ENCODE results near the gene ARHGEF3. TPM values are rescaled to one million over a fixed set of nuclear protein-coding genes. Genes with fewer than 3 reads are reported as not detected.
"Not testable (repeated sequence)": the region's sequence is repeated elsewhere in the genome, so short reads cannot be mapped to it uniquely, and the experiment has no call there.

Gene ARHGEF3
- total and polyA plus RNA-seq, 2 experiments from 2014 or later: 41.7 to 63.8 TPM

DNA sequence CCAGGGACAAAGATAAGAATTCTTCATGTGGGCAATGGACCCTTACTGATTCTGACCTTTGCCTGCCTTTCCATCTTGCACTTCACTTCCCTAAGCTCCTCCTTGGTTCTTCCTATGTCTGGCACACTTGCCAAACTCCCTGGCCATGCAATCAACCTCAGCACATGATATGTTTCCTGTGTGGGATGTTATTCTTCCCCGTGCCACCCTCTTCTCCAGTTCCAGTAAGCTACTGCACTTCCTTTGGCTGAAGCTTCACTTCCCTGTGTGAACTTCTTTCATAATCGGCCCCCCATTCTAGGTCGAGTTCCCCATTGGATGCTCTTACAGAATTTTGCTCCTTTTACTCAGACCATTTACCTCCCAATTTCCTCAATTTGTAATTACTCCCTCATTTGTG, 108.0 kb downstream of the ARHGEF3 start:
- Histone ChIP-seq H3K4me2 (no peak overlapping the region), H2AFZ (no peak overlapping the region), H3K27ac (no peak overlapping the region), H3K9me3 (ENCODE audit: low read depth) (no peaks in the 10 kb centered on the region), H3K27me3 (no peaks in the 10 kb centered on the region), H3K4me3 (no peak overlapping the region), H4K20me1 (ENCODE audit: insufficient read depth, poor library complexity, severe bottlenecking) (no peaks in the 10 kb centered on the region), H3K9me2 (replicated peaks; ENCODE audit: insufficient read depth) (no peaks in the 10 kb centered on the region), H3K36me3 (replicated peaks; ENCODE audit: insufficient read depth, low read depth) (no peaks in the 10 kb centered on the region), H3K79me2 (no peaks in the 10 kb centered on the region), H3K4me1 (ENCODE audit: insufficient read depth) (no peaks in the 10 kb centered on the region)
- 81% methylated on average over 3 of the region's 3 CpGs for WGBS (ENCODE audit: low lambda C conversion rate, missing lambda C conversion rate)
- TF ChIP-seq EZH2 (IDR thresholded peaks at IDR 0.05; ENCODE audit: borderline replicate concordance) (no peak), EZH2phosphoT487 (IDR thresholded peaks at IDR 0.05; ENCODE audit: low read depth, severe bottlenecking, unreplicated experiment) (no peak)
- TF ChIP-seq, protein P1, sequence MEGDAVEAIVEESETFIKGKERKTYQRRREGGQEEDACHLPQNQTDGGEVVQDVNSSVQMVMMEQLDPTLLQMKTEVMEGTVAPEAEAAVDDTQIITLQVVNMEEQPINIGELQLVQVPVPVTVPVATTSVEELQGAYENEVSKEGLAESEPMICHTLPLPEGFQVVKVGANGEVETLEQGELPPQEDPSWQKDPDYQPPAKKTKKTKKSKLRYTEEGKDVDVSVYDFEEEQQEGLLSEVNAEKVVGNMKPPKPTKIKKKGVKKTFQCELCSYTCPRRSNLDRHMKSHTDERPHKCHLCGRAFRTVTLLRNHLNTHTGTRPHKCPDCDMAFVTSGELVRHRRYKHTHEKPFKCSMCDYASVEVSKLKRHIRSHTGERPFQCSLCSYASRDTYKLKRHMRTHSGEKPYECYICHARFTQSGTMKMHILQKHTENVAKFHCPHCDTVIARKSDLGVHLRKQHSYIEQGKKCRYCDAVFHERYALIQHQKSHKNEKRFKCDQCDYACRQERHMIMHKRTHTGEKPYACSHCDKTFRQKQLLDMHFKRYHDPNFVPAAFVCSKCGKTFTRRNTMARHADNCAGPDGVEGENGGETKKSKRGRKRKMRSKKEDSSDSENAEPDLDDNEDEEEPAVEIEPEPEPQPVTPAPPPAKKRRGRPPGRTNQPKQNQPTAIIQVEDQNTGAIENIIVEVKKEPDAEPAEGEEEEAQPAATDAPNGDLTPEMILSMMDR (IDR thresholded peaks at IDR 0.05; ENCODE audit: poor library complexity): no peak
- no peak for DNase-seq (ENCODE audit: low spot score)

DNA sequence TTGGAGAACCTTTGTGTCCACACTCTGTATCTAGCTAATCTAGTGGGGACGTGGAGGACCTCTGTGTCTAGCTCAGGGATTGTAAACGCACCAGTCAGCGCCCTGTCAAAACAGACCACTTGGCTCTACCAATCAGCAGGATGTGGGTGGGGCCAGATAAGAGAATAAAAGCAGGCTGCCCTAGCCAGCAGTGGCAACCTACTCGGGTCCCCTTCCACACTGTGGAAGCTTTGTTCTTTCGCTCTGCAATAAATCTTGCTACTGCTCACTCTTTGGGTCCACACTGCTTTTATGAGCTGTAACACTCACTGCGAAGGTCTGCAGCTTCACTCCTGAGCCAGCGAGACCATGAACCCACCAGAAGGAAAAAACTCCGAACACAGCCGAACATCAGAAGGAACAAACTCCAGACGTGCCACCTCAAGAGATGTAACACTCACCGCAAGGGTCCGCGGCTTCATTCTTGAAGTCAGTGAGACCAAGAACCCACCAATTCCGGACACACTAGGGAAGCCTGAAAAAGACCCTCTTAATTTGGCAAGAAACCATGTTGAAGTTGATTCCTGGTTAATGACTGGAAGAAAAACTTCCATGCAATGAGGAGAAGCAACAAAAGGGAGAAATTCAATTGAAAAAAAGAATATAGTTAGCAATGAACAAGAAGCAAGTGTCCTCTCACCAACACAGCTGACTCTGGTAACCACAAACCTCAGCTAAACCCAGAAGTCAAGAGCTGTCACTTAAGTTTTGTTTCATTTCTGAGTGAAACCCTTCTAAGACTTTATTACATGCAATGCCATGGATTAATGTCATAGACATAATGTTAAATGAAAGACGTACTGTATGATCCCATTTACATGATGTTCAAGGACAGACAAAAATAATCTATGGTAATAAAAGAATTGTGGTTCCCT, 109.0 kb downstream of the ARHGEF3 start:
- H3K27me3 ChIP-seq; H3K9me3 ChIP-seq (ENCODE audit: low read depth); H3K36me3 ChIP-seq (replicated peaks; ENCODE audit: insufficient read depth, low read depth); H3K4me3 ChIP-seq; H3K27ac ChIP-seq; H3K4me2 ChIP-seq; H3K4me1 ChIP-seq (ENCODE audit: insufficient read depth); H3K9me2 ChIP-seq (replicated peaks; ENCODE audit: insufficient read depth); H2AFZ ChIP-seq; H3K79me2 ChIP-seq; H4K20me1 ChIP-seq (ENCODE audit: insufficient read depth, poor library complexity, severe bottlenecking); DNase-seq (ENCODE audit: low spot score): not testable (repeated sequence)
- 86% methylated on average over 15 of the region's 15 CpGs for WGBS (ENCODE audit: low lambda C conversion rate, missing lambda C conversion rate)

DNA sequence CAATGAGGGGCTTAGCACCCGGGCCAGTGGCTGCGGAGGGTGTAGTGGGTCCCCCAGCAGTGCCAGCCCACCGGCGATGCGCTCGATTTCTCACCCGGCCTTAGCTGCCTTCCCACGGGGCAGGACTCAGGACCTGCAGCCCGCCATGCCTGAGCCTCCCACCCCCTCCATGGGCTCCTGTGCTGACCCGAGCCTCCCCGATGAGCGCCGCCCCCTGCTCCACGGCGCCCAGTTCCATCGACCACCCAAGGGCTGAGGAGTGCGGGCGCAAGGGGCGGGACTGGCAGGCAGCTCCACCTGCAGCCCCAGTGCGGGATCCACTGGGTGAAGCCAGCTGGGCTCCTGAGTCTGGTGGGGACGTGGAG, 109.8 kb downstream of the ARHGEF3 start:
- not testable (repeated sequence) for H3K27me3 ChIP-seq; H2AFZ ChIP-seq; H3K27ac ChIP-seq; H3K9me3 ChIP-seq (ENCODE audit: low read depth); H3K79me2 ChIP-seq; H3K4me1 ChIP-seq (ENCODE audit: insufficient read depth); H3K4me2 ChIP-seq; H4K20me1 ChIP-seq (ENCODE audit: insufficient read depth, poor library complexity, severe bottlenecking); H3K4me3 ChIP-seq; DNase-seq (ENCODE audit: low spot score); H3K9me2 ChIP-seq (replicated peaks; ENCODE audit: insufficient read depth); H3K36me3 ChIP-seq (replicated peaks; ENCODE audit: insufficient read depth, low read depth)
- 98% methylated on average over 7 of the region's 21 CpGs for WGBS (ENCODE audit: low lambda C conversion rate, missing lambda C conversion rate)

DNA sequence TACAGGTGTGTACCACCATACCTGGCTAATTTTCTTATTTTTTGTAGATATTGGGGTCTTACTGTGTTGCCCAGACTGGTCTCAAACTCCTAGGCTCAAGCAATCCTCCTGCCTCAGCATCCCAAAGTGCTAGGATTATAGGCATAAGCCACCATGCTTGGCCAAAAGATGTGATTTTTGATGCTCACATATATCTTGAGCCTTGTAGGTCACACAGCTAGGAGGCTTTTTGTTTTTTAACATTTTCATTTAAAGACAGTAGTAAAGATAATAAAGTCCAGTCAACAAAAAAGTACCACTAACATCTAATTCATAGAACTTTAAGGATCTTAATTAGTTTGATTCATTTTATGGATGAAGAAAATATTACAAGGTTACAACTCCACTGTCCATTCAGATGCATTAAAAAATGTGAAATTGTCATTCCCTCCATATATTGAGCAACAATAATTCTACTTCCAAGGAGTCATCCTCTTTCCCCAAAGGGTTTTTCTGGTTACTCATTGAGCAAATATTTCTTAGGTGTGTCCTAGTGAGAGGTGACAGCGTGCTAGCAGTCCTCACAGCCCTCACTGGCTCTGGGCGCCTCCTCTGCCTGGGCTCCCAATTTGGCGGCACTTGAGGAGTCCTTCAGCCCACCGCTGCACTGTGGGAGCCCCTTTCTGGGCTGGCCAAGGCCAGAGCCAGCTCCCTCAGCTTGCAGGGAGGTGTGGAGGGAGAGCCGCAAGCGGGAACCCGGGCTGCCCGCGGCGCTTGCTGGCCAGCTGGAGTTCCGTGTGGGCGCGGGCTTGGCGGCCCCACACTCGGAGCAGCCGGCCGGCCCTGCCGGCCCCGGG, 110.4 kb downstream of the ARHGEF3 start:
- H3K9me2 ChIP-seq (replicated peaks; ENCODE audit: insufficient read depth): no peaks in the 10 kb centered on the region
- no peak overlapping the region for H3K4me3 ChIP-seq
- TF ChIP-seq EZH2 (IDR thresholded peaks at IDR 0.05; ENCODE audit: borderline replicate concordance) (no peak), EZH2phosphoT487 (IDR thresholded peaks at IDR 0.05; ENCODE audit: low read depth, severe bottlenecking, unreplicated experiment) (no peak)
- TF ChIP-seq, protein P1 (IDR thresholded peaks at IDR 0.05; ENCODE audit: poor library complexity): no peak
- WGBS (ENCODE audit: low lambda C conversion rate, missing lambda C conversion rate): 97% methylated on average over 13 of the region's 19 CpGs
- no peak for DNase-seq (ENCODE audit: low spot score)
- no peak overlapping the region for H3K4me2 ChIP-seq
- H3K9me3 ChIP-seq (ENCODE audit: low read depth): no peaks in the 10 kb centered on the region
- H3K4me1 ChIP-seq (ENCODE audit: insufficient read depth): no peaks in the 10 kb centered on the region
- H2AFZ ChIP-seq: no peak overlapping the region
- H3K36me3 ChIP-seq (replicated peaks; ENCODE audit: insufficient read depth, low read depth): no peaks in the 10 kb centered on the region
- H3K79me2 ChIP-seq: no peaks in the 10 kb centered on the region
- no peaks in the 10 kb centered on the region for H4K20me1 ChIP-seq (ENCODE audit: insufficient read depth, poor library complexity, severe bottlenecking)
- no peak overlapping the region for H3K27ac ChIP-seq
- no peaks in the 10 kb centered on the region for H3K27me3 ChIP-seq
